HG03378 (cell line): ENCODE data around the gene CDCP1.

Experiments used
- ATAC-seq: cut with Tn5 transposase; IDR thresholded peaks from one replicate; pipeline ENCODE4 v1.9.1; 2021; ENCODE audit warnings: mild to moderate bottlenecking, moderate library complexity; ENCODE audit not compliant: unreplicated experiment

The CDCP1 gene

DNA sequence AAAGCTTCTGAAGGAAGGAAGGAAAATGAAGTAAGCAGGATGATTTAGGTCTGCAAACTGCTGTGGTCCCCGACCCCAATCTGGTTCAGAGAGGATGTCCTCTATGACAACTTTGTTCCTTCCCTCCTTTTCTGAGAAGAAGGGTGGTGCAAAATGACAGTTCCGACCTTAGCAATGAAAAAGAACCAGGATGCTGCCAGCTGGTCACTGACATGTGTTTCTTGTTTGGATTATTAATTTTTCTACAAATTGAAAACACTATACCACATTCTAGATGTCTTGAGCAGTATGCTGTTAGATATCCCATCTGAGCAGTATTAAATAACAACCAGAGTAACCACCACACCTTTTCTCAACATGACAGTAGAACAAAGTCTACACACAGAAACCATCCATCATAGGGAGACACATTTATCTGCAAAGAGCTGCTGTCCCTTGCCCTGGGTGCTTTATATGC, 27.5 kb downstream of the CDCP1 start:
- no peak for ATAC-seq

DNA sequence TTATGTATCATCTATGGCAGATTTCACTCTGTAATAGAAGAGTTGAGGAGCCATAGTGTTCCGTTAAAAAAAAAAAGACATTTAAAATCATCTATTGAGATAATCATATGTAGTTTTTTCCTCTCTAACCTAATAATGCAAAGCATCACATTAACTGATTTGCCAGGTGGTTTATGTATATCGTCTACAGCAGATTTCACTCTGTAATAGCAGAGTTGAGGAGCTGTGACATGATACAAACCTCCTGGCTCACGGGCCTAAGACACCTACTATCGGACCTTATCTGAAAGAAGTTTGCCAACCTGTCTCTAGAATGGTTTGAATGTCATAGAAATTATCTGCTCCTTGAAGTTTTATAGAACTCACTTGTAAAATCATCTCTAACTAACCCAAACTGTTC, 29.8 kb downstream of the CDCP1 start:
- ATAC-seq: no peak

DNA sequence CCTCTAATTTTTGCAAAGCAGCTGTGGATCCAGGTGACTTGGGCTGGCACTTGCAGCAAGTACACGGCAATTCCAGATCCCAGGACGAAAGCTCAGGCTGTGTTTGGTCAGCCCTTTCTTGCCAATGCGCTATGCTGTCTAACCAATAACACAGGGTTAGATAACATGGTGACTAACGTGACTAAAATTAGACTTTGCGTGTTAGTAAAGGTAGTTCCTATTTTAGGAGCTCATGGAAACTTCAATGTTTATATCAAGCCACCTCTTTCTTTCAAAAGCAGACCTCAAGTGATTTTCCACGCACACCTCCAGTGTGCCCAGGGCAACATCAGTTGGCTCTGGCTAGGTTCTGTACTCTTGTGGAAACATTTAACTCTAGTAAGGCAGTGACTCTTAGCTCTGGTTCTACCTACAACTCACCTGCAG, 32.5 kb downstream of the CDCP1 start:
- no peak for ATAC-seq

DNA sequence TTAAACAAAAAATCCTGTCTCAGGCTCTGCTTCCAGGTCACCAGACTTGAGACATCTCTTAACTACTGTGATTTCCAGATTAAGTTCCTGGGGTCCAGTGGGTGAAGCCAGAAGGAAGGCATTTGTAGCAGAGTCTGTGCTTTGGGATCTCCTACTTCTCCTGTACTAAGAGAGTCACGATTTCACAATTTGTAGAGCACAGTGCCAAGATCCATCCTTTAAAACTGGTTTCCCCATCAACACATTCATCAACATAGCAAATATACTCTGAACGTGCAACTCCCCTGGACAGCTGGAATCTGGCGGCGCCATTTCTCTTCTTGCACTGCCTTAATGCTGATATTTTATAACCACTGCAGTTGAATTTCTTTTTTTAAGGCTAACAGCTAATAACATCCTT, 33.2 kb downstream of the CDCP1 start:
- no peak for ATAC-seq

DNA sequence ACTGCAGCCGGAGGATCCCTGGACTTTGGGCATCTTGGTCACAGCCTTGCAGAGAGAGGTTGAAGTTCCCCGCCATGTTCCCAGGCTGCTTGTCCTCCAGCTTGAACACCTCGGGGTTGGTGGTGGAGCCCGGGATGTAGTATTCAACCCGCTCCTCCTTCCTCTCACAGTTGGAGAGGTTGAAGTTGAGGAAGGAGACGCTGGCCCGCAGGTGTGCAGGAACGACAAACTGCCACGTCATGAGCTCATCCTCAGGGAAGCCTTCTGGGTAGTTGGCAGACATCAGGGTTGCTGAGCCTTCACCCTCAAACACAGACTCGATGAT, 35.7 kb downstream of the CDCP1 start:
- no peak for ATAC-seq

DNA sequence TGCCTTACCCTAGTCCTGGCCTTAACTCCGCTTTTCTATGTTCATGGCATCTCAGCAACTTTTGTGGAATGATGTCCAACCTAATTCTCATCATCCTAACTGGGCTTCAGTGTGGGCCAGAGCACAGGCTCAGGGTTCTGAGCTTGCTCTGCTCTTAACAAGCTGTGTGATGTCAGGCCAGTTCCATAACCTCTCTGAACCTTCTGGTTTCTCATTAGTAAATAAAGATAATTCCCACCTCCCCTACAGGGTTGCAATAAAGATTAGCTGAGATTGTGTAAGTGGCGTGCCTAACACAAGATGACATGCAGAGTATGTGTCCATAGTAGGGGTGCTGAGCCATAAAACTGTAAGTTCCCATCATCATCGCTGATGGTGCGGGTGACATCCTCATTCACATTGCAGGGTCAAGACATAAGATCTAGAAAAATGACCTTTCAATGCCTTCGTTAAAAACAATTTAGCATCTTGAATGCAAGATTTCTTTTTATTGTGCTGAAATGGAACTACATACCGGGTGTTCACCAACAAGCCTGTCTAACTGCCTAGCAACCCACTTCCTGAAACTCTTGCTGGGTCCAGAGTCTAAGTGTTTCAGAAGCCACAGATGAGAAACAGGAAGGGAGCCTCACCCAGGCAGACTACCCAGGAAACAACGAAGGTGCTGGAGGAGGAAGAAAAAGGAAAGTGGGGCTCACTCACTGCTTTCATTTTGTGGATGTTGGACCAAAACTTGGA, 36.2 kb downstream of the CDCP1 start:
- no peak for ATAC-seq

DNA sequence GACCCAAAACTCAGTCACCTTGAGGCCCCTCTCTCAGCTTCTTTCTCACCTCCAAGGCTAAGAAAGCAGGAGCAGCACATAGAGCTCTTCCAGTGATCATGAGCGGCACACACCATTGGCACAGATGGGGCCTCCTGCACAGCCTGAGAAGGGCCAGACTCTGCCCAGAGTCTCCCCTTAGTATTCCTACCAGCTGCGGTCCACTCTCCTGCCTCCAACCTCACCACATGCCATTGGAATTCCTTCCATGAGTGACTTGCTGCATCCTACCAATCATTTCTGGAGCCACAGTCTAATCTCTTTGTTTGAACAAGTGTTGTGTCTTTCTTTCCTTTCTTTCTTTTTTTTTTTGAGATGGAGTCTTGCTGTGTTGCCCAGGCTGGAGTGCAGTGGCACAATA, 39.3 kb downstream of the CDCP1 start:
- no peak for ATAC-seq

DNA sequence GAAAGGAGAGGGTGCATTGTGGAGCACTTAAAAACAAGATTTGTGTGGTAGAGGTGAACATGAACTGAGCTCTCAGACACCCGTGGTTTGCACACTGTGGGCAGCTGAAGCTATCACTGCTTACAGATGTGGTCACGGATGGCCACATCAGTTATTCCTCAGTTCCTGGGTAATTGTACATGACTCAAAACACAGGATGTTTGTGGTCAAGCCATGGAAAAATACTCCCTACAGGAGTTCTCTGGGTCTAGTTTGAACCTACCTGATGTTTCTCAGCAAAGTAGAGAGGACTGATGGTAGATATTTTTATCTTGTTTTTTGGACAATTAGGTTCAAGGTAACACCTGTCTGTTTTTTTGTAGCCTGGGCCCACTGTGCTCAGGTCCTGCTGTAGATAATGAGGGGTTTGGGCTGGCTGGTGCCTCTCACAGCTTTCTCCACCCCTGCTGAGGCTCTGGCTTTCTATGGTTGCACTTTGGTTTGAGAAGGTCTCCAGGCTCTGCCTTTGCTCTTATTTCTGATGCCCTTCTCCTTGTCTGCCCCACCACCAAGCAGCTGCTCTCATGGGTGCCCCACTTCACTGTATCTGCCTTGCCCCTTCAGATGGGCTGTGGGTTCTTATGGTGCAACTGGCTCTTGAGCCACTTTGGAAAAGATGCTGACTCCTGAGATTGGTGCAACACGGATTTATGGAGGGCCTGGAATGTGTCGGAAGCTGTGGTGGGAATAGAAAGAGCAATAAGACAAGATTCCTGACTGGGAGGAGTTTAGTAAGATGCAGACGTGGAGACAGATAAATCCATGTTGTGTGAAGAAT, 40.1 kb downstream of the CDCP1 start:
- ATAC-seq: no peak

DNA sequence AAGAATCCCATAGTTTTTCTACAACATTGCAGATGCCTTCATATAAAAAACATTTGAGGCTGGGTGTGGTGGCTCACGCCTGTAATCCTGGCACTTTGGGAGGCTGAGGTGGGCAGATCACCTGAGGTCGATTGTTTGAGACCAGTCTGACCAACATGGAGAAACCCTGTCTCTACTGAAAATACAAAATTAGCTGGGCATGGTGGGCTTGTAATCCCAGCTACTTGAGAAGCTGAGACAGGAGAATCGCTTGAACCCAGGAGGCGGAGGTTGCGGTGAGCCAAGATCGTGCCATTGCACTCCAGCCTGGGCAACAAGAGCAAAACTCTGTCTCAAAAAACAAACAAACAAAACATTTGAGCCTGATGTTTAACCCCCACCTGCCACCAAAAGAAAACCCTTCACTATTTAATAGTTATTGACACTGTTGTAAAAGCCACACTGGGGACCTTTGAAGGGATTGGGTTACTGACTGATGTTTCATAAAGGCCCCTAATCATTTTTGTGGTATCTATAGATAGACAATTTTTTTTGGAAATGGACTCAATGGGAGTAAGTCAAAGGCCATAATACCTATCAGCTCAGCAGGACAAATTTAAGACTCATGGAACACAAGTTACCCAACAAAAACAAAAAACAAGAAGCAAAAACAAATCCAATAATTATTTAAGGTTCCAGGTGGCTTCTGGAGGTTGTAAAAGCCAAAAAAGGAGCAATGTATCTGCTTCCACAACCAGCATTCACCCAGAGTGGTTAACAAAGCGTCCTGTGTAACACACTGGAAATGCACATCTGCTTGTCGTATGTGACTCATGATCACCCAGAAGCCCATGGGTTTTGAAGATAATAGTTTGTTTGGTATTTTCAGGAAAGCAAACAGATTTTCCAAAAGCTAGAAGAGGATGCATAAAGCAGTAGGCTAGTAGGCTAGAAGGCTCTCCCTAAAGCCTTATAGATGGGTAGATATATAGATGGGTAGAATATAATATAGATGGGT, 41.2 kb downstream of the CDCP1 start:
- ATAC-seq: no peak

DNA sequence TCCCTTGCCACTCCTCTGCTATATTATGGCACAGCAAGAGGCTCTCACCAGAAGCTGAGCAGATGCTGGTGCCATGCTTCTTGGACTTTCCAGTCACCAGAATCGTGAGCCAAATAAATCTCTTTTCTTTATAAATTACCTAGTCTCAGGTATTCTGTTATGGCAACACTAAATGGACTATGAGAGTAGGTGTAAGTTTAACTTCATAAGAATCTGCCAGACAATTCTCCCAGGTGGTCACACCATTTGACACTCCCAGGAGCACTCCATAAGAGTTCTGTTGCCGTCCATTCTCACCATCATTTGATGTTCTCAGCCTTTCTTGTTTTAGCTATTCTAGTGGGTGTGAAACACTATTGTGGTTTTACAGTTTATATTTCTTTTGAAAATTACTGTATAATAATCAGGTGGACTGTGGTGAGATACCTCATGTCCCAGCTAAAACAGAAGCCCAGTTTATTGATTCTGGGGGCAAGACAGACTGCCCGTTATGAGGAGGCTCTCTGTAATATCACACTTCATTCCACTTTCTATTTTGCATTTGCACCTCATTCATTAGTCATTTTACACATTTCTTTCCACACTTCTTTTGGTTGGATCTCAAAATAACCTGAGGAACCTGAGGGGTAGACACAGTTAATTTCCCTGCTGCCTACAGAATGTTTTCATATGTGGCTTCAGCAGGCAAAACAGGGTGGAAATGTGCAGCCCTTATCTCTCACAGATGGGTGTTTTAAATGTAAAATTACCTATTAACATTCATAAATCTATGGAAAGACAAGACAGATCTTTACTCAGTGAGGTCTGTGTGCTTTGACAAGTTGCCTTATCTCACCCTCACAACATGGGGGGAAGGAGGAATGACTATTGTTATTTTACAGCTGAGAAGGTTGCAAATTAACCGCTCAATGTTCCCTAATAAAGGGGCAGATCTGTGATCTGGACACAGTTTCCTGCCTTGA, 42.1 kb downstream of the CDCP1 start:
- no peak for ATAC-seq

DNA sequence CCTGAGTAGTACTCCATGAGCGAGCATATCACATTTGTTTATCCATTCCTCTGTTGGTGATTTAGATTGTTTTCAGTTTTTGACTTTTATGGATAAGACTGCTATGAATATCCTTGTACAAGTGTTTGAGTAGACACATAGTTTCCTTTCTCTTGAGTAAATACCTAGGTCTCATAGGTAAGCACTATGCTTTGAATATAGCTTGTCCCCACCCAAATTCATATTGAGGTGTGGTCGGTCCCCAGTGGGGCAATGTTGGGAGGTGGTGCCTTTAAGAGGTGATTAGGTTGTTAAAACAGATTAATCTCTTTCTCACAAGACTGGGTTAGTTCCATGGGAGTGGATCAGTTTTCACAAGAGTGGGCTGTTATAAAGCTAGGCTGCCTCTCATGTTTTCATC, 42.8 kb downstream of the CDCP1 start:
- ATAC-seq: no peak

DNA sequence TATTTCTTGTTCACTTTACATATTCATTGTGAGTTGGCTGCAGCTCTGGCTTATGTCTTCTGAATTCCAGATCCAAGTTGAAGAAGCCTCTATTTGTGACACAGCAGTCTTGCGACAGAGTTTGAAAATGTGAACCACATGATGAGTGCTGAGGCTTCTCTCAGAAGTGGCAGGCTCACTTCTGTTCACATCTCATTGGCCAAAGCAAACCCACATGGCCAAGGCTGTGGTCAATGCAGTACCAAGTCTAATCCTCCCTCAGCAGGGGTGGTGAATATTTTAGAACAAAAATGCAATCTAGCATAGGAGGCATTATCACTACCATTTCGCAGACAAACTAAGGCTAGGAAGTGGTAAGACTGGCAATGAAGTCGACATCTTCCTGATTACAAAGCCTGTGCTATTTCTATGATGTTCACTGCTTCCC, 45.2 kb downstream of the CDCP1 start:
- no peak for ATAC-seq

DNA sequence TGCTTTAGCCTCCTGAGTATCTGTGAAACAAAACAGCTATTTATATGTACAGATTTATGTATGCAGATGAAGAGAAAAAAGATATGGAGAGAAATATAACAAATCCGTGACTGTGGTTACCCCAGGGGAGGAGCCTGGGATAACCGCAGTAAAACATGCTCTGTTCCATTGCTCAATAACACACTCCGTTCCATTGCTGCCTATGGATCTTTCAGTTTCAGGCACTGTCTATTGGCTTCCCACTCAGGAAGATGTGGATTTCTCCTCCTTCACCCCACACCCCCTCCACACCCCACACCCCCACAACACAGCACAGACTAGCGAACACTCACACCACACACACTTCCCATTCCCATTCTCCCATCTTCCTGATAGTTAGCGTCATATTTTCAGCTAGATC, 47.9 kb downstream of the CDCP1 start:
- ATAC-seq: no peak

DNA sequence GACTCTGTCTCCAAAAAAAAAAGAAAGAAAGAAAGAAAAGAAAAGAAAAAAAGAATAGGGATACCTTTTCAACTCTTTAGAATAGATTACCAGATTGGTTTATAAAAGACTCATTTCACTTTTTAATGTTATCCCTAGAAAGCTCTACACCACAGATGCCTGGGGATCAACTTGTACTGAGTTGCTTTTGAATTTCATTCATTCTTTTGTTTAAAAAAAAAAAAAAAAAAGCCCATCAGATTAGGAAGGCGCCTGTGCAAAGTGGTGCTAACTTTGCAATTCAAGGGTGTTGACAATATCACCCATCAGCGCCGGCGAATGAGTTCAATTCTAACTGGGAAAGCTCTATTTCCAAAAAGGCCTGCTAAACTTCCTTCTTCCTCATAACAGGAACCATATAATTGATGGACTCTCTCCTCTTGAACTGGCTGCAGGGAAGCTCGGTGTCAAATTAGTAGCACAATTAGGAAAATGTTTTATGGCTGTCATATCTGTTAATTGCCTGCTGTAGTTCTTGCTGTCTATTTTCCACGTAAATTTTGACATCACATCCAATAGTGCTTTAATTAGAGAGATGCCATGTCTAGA, 48.8 kb downstream of the CDCP1 start:
- no peak for ATAC-seq

DNA sequence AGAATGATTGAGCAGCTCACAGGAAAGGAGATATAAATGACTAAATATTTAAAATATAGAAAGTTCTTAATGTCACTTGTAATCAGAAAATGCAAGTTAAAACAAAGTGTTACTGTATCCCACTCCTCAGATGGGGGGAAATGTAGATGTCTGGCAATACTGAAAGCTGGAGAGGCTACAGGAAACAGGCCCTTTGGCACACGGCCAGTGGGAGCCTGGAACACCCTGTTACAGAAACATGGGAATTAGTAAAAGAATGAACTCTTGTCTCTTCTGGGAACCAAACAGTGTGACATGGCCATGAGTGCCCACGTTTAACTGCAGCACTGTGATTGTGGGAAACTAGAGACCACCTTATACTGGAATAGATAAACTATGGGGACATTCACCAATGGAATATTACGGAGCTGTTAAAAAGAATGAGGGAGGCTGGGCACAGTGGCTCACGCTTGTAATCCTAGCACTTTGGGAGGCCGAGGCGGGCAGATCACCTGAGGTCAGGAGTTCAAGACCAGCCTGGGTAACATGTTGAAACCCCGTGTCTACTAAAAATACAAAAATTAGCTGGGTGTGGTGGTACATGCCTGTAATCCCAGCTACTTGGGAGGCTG, 50.2 kb downstream of the CDCP1 start:
- no peak for ATAC-seq

DNA sequence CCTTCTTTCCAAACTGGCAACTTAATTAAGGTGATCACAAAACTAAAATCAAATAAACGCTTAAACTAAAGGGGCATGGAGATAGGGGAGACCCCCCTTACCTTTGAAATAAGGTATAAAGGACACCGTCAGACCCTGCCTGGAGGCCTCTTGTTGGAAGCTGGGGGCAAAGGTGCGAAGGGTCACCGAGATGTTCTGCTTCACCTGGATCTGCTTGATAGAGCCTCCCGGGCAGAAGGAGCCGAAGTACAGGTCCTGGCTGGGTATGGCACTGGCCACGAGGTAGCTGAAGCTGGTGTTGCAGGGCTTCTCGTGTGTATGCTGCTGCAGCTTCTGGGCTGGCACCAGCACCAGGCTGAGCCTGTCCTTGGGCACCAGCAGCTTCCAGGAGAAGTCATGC, 53.0 kb downstream of the CDCP1 start:
- ATAC-seq: no peak

DNA sequence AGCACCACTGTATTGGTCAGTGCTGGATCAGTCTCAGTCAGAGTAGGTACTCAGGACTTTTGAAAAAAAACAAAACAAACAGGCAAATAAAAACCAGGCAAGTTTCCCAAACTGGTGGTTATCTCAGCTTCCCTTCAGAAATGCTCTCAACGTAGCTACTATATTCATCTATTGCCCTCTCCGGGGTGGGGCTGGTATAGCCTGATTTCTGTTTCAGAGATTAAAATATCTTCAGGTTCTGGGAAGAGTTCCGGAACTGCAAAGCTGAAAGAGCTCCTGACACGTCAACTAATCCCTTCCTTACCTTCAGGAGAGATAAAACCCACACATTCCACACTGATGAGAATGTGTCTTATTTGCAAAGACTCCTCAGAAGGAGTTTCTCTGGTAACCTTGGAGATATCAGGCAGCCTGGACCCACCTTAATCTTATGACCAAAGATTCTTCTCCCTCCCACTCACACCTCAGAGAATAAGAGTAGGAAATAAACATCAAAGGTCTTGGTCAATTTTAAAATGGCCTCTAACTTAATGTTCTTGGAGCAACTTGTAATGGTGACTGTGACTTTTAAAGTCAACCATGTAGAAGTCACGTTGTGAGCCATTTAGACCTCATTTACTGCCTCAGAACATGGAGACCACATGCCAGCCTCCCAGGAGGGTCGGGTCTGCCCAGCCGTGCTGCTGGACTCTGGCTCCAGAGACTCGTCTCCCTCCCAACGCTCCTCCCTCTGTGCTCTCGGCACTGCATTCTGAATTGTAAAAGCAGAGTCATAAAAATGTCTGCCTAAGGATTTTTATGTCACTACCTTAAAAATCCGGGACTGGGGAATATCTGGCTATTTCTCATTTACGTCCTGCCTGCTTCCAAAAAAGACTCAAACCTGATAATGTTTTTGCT, 53.8 kb downstream of the CDCP1 start:
- no peak for ATAC-seq

DNA sequence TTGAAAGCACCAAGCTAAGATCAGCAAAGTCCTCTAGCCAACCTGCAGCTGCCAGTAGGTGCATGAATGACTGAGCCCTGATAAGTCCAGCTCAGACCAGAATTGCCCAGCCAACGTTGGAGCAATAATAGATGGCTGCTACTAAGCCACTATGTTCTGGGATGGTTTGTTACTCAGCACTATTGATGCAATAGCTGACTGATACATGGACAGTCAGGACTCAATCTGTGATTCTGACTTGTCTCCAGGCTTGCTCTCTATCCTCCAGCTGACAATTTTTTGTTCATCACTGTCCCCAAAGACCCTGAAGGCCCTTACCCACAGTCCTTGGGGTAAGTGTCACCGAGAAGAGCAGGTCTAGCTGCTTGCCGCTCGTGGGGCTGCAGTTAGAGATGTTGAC, 55.3 kb downstream of the CDCP1 start:
- ATAC-seq: no peak
